SHP77 (cell line): ENCODE measurements around the gene DLK1.

Experiments used
- DNase-seq, 2 experiments: peaks; one replicate each; lab custom pipeline; 2025; lab: John Stamatoyannopoulos, UW

DLK1 gene

GRCh38 chr14:100777366-100777817 is 50.7 kb downstream of the DLK1 start:
- DNase-seq, result no peak

GRCh38 chr14:100777818-100778525 is 51.3 kb downstream of the DLK1 start:
- no peak for DNase-seq

- DNase-seq, result no peak
Observed at GRCh38 chr14:100778526-100778882, 51.8 kb downstream of the DLK1 start.

DNA sequence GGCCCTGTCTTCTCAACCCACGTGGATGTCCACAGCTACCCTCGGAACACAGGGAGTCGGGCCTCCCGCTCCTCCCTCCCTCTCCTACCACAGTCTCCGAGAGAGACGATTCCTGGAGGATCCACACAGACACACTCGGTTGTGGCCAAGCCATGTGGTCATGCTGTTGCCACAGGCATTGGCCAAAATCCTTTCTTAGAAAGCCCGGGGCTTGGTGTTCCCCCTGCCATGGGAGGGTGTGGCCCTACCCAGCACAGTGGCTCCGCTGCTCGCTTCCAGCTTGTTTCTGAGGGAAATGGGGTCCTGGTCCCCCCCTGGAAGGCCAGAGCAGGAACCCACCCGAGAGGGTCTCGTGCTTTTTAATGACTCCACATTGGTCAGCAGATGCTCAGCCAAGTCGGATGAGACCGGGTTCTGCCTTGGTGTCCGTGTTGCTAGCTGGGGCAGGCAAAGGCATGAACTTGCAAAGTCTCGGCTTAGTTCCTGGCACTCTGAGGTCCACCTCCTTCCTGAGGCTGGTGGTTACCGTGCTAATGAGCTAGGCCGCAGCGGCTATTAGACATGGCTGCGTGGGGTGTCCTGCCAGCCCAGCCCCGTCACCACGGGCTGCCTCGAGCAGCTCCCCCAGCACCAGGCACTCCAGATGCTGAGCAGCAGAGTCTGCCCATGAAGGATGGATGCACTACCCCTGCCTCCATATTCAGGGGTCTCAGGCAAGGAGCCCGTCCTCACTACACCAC is 52.4 kb downstream of the DLK1 start:
- DNase-seq, result no peak

- no peak for DNase-seq
Observed at GRCh38 chr14:100779691-100780080, 53.0 kb downstream of the DLK1 start.

DNA sequence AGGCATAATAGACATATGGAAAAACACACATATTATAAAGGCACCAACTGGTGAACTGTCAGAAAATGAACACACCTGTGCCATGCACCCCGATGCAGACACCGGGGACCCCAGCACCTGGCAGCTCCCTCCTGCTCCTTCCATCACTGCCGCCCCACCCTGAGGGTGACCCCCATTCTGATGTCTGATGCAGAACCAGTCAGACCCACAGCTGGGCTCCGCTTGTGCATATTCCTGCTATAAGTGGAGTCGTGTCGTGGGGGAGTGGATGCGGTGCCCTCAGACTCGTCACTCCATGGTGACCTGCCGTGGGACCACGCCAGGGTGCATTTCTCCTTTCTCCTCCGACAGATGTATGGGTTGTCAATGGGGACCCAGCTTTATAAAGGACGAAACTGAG is 53.6 kb downstream of the DLK1 start:
- no peak for DNase-seq

DNA sequence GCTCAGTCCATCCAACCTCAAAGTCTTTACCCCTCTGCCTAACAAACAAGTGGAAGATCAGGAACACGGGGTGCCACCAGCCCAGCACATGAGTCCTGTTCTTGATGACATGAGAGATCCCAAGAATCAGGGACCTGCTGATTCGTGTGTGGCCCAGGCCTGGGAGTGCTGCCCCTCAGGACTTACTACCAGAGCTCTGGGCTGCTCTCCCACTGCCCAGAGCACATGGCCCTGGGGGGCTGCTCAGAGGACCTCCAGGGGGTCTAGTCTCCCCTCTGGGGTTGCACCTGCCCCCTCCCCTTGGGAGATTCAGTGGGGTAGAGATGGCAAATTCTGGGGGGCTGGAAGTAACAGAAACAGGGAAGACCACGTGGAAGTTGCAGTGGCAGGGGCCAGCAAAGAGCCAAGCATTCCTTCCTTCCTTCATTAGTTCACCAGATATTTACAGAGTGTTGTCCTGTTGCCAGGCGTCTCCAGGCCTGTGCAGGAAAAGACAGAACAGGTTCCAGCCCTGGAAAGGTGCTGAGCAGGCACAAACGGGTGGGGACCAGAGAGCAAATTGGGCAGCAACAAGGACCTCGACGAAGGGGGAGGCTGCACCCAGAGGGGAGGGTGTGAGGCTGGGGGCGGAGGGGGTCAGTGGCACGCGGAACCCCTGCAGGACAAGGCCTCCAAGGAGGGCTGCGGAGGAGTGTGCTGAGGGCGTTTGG is 54.1 kb downstream of the DLK1 start:
- DNase-seq, result no peak

DNA sequence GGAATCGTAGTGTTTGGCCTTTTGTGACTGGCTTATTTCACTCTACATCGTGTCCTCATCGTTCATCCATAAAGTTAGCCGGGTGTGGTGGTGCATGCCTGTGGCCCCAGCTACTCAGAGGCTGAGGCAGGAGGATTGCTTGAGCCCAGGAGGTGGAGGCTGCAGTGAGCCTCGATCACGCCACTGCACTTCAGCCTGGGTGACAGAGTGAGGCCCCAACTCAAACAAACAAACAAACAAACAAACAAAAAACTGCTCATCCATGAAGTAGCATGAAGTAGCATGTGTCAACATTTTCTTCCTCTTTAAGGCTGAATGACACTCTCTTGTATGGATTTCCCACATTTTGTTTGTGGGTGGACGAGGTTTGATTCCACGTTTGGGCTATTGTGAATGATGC is 55.3 kb downstream of the DLK1 start:
- DNase-seq, result no peak

DNA sequence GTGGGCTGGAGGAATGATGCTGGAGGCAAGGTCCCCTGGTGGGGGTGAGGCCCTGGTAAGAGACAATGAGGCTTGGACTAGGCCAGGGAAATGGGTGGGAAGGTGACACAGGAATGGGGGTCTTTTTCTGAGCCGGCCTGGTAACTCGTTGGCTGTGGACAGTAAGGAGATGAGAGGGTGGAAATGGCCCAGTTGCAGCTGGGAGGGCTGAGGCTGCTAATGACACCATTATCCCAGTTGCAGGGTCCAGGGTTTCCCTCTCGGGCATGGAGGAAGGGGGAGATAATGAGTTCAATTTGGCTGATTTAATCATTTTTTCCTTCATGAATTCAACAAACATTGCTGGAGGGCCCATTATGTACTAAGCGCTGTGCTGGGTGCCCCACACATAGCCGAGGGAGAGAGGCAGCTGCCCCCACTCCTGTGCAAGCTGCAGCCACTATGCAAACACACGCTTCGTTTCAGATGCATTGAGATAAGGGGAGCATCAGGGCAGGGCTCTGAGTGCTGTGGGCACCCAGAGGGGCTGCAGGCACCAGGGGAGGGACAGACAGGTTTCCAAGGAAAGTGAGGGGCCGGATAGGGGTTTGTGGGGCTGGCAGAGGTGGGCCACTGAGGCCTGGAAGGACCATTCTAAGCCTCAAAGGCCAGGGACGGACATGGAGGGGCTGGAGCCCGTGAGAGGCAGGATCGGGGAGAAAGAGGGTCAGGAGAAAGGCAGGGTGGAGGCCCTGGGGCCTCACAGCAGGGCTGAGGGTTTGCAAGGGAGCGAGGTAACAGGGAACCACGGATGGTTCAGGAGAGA is 56.0 kb downstream of the DLK1 start:
- DNase-seq, result peak; percentile 56 to 85

- DNase-seq, result peak; percentile 93 to 95
Observed at GRCh38 chr14:100783630-100784370, 57.1 kb downstream of the DLK1 start.

GRCh38 chr14:100784523-100785337 is 58.0 kb downstream of the DLK1 start:
- peak; percentile 76 to 79 for DNase-seq

DNA sequence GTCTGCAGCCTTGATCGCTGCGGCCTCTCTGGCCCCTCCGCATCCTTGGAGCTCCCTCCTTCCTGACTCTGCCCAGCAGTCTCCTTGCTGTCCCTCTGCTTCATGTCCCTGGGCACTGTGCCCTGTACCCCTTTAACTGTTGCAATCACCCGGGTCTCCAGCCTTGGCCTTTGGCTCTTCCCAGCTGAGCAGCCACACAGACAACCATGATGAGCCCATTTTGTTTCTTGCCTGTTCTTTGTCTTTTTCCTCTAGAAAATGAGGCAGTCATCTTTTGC is 58.6 kb downstream of the DLK1 start:
- DNase-seq, result no peak

GRCh38 chr14:100785626-100786025 is 58.9 kb downstream of the DLK1 start:
- no peak for DNase-seq

DNA sequence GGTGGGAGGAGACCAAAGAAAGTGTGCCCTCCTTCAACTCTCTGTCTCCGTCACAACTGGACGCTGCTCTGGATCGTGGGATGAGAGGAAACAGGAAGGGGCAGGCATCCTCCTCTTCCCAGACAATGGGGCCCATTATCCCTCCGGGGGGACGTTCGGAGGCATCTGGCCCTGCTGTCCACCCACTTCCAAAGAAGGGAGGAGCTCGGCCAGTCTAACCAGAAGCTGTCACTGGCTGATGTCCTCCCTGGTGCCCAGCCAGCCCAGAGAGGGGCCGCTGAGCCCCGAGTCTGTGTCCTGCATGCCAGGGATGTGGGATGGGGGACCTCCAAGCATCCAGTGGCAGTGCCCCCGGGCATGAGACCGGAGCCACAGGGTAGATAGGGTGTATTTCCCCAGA is 59.4 kb downstream of the DLK1 start:
- DNase-seq, result no peak

DNA sequence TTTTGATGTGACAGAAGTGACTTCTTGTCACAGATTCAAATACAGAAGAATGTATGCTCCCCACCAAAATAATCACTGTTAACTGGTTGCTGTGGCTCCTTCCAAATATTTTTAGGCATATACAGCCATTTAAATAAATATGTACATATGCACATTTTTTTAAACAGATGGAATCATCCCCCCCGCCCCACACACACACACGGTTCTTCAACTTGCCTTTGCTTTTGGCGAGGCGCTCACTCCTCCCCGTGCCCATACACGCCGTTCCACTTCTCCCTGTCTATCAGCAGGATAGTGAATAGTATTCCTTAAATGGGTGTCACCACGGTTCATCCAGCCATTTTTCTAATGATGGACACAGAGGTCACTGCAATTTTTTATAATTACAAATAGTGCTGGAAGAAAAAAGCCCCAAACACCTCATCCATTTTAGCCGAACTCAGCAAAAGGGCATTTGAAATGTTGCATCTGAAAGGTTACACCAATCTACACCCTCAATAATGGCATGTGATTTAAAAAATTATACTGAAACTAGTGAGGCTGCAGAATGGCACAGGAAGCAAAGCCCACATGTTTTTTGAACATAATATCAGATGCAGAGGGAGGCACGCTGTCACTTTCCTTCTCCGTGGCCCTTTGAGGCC is 60.0 kb downstream of the DLK1 start:
- DNase-seq, result no peak

- DNase-seq, result no peak
Observed at GRCh38 chr14:100787659-100788058, 61.0 kb downstream of the DLK1 start.
